ENCODE data around the gene TFEC.

Gene TFEC

DNA sequence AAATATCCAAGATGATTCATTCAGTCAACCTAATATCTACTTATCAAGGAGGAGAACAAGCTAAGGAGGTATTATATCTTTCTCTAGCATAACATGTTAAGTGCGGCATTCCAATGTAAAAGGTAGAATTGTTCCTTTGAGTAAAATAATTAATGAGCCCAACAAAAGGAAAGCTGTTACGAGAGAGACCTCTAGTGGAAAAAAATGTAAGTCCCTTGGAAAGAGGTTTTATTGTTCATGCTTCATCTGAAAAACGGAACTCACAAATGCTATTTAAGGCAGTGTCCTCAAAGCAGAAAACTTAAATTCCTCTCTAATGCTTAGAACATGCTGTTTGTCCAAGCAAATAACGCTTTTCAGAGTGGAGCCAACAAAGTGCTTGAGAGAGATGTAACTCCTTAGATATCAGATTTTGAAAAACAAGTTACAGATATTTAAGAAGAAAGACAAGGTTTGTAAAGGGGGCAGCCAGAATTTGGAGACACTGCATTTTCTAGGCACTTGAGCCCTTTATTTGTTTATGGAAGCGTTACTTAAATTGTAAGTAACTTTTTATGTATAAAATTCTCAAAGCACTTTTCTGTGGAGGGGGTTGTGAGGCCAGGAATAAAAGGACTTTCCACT lies 119.9 kb downstream of the TFEC start:
- Histone ChIP-seq H3K9me3 (ENCODE audit: insufficient read depth, low read length) (no peaks in the 10 kb centered on the region), H3K4me3 (ENCODE audit: insufficient read length, low read depth) (no peak overlapping the region), H3K27me3 (ENCODE audit: insufficient read depth, insufficient read length) (no peaks in the 10 kb centered on the region), H3K9ac (ENCODE audit: insufficient read length, low read depth) (no peak overlapping the region), H3K4me1 (ENCODE audit: insufficient read depth, insufficient read length) (no peaks in the 10 kb centered on the region), H3K36me3 (ENCODE audit: insufficient read depth, insufficient read length, low read length) (no peaks in the 10 kb centered on the region)
- peak; percentile 18 for DNase-seq (ENCODE audit: low read depth, low spot score)
- no peak for TF ChIP-seq YY1 (IDR thresholded peaks at IDR 0.05; ENCODE audit: insufficient read depth, insufficient read length)
- TF ChIP-seq ZNF274 (IDR thresholded peaks at IDR 0.05; ENCODE audit: low read depth, low read length) = no peak
- no peak for TF ChIP-seq SUZ12 (IDR thresholded peaks at IDR 0.05; ENCODE audit: extremely low read depth, insufficient read depth, insufficient read length)

DNA sequence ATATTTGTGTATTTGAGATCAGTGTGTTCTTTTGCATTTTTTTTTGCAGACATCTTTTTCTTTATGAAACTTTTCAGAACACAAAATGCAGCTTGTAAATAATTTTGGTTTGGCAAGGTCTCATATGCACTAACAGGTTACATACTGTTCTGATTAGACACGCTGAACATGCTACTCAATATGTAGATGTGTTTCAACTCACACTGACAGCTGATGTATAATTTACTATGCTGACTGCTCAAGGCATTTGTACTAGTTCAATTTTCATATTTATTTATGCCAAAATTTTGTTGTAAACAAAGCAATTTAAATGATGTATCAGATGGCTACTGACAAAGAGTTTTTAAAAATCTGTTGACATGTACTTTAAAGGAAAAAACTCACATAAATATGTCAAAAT lies 123.8 kb downstream of the TFEC start:
- Histone ChIP-seq H3K4me3 (ENCODE audit: insufficient read length, low read depth) (no peak overlapping the region), H3K9ac (ENCODE audit: insufficient read length, low read depth) (no peak overlapping the region), H3K4me1 (ENCODE audit: insufficient read depth, insufficient read length) (no peaks in the 10 kb centered on the region), H3K36me3 (ENCODE audit: insufficient read depth, insufficient read length, low read length) (no peaks in the 10 kb centered on the region), H3K9me3 (ENCODE audit: insufficient read depth, low read length) (no peaks in the 10 kb centered on the region), H3K27me3 (ENCODE audit: insufficient read depth, insufficient read length) (no peaks in the 10 kb centered on the region)
- no peak for DNase-seq (ENCODE audit: low read depth, low spot score)
- no peak for TF ChIP-seq SUZ12 (IDR thresholded peaks at IDR 0.05; ENCODE audit: extremely low read depth, insufficient read depth, insufficient read length)
- no peak for TF ChIP-seq ZNF274 (IDR thresholded peaks at IDR 0.05; ENCODE audit: low read depth, low read length)
- TF ChIP-seq YY1 (IDR thresholded peaks at IDR 0.05; ENCODE audit: insufficient read depth, insufficient read length) = no peak

DNA sequence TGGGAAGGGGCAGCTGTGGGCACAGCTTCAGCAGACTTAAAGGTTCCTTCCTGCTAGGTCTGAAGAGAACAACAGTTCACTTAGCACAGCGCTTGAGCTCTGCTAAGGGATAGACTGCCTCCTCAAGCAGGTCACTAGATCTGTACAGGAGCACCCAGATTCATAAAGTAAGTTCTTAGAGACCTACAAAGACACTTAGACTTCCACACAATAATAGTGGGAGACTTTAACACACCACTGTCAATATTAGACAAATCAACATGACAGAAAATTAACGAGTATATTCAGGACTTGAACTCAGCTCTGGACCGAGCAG lies 140.9 kb downstream of the TFEC start:
- no peaks in the 10 kb centered on the region for H3K4me1 ChIP-seq (ENCODE audit: insufficient read depth, insufficient read length)
- H3K9me3 ChIP-seq (ENCODE audit: insufficient read depth, low read length) = no peaks in the 10 kb centered on the region
- no peak for DNase-seq (ENCODE audit: low read depth, low spot score)
- no peak for TF ChIP-seq YY1 (IDR thresholded peaks at IDR 0.05; ENCODE audit: insufficient read depth, insufficient read length)
- TF ChIP-seq SUZ12 (IDR thresholded peaks at IDR 0.05; ENCODE audit: extremely low read depth, insufficient read depth, insufficient read length) = no peak
- no peak for TF ChIP-seq ZNF274 (IDR thresholded peaks at IDR 0.05; ENCODE audit: low read depth, low read length)
- H3K9ac ChIP-seq (ENCODE audit: insufficient read length, low read depth) = no peak overlapping the region
- H3K36me3 ChIP-seq (ENCODE audit: insufficient read depth, insufficient read length, low read length) = no peaks in the 10 kb centered on the region
- H3K27me3 ChIP-seq (ENCODE audit: insufficient read depth, insufficient read length) = no peaks in the 10 kb centered on the region
- no peak overlapping the region for H3K4me3 ChIP-seq (ENCODE audit: insufficient read length, low read depth)

DNA sequence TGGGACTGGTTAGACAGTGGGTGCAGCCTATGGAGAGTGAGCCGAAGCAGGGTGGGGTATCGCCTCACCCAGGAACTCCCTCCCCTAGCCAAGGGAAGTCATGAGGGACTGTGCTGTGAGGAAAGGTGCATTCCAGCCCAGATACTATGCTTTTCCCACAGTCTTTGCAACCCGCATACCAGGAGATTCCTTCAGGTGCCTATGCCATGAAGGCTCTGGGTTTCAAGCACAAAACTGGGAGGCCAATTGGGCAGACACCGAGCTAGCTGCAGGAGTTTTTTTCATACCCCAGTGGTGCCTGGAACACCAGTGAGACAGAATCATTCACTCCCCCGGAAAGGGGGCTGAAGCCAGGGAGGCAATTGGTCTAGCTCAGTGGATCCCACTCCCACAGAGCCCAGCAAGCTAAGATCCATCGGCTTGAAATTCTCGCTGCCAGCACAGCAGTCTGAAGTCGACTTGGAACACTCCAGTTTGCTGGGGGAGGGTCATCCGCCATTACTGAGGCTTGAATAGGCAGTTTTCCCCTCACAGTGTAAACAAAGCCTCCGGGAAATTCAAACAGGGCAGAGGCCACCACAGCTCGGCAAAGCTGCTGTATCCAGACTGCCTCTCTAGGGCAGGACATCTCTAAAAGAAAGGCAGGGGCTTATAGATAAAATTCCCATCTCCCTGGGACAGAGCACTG lies 141.4 kb downstream of the TFEC start:
- Histone ChIP-seq H3K27me3 (ENCODE audit: insufficient read depth, insufficient read length) (no peaks in the 10 kb centered on the region), H3K9me3 (ENCODE audit: insufficient read depth, low read length) (no peaks in the 10 kb centered on the region), H3K9ac (ENCODE audit: insufficient read length, low read depth) (no peak overlapping the region), H3K36me3 (ENCODE audit: insufficient read depth, insufficient read length, low read length) (no peaks in the 10 kb centered on the region), H3K4me3 (ENCODE audit: insufficient read length, low read depth) (no peak overlapping the region), H3K4me1 (ENCODE audit: insufficient read depth, insufficient read length) (no peaks in the 10 kb centered on the region)
- TF ChIP-seq SUZ12 (IDR thresholded peaks at IDR 0.05; ENCODE audit: extremely low read depth, insufficient read depth, insufficient read length) (no peak), ZNF274 (IDR thresholded peaks at IDR 0.05; ENCODE audit: low read depth, low read length) (no peak), YY1 (IDR thresholded peaks at IDR 0.05; ENCODE audit: insufficient read depth, insufficient read length) (no peak)
- no peak for DNase-seq (ENCODE audit: low read depth, low spot score)

DNA sequence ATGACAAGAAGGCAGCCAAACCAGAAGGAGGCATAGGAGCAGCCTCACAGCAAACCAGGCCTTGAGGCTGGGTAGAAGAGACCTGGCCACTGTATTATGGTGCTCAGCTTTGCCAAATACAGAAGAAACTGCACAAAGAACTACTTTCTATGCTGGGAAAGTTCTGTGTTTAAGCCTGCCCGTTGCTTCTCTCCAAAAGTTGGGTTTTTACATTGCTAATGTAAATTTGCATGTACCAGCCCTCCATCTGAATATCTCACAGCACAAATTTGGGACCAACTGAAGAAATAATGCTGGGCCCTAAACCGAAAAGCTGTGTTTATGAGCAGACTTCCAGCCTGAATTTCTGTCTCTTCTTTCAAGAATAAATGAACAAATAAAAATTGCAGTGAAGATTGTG lies 145.0 kb downstream of the TFEC start:
- Histone ChIP-seq H3K9me3 (ENCODE audit: insufficient read depth, low read length) (no peaks in the 10 kb centered on the region), H3K9ac (ENCODE audit: insufficient read length, low read depth) (no peak overlapping the region), H3K4me1 (ENCODE audit: insufficient read depth, insufficient read length) (no peaks in the 10 kb centered on the region), H3K27me3 (ENCODE audit: insufficient read depth, insufficient read length) (no peaks in the 10 kb centered on the region), H3K36me3 (ENCODE audit: insufficient read depth, insufficient read length, low read length) (no peaks in the 10 kb centered on the region), H3K4me3 (ENCODE audit: insufficient read length, low read depth) (no peak overlapping the region)
- no peak for DNase-seq (ENCODE audit: low read depth, low spot score)
- no peak for TF ChIP-seq ZNF274 (IDR thresholded peaks at IDR 0.05; ENCODE audit: low read depth, low read length)
- TF ChIP-seq SUZ12 (IDR thresholded peaks at IDR 0.05; ENCODE audit: extremely low read depth, insufficient read depth, insufficient read length) = no peak
- TF ChIP-seq YY1 (IDR thresholded peaks at IDR 0.05; ENCODE audit: insufficient read depth, insufficient read length) = no peak
